Tibial artery (tissue), 4 donors: Measurements from ENCODE around the gene LTO1.

Experiments
- DNase-seq, 2 donors: peaks; one replicate each; pipeline ENCODE4 v3.0.0-alpha.2; 2019
- H3K27ac ChIP-seq, 2 donors: fragments of 200-600 bp; sonication (generic) in 1 of 2; 1 replicate in 1 of 2; 2 replicates in 1 of 2; pipeline ENCODE4 v1.5.1; 2018 to 2019; ENCODE audit warnings: mild to moderate bottlenecking in 1 of 2
- H3K27me3 ChIP-seq, 2 donors: fragments of 200-600 bp; sonication (generic) in 1 of 2; one replicate each; pipeline versions ENCODE4 v1.5.1 to v1.6.0; 2016 to 2019
- H3K36me3 ChIP-seq, 3 donors: fragments of 200-600 bp; sonication (generic) in 2 of 3; one replicate each; pipeline ENCODE4 v1.5.1; 2016 to 2019; ENCODE audit warnings: mild to moderate bottlenecking in 2 of 3
- H3K4me1 ChIP-seq, 4 donors: fragments of 200-600 bp; sonication (generic) in 2 of 4; 1 replicate in 3 of 4; 2 replicates in 1 of 4; pipeline ENCODE4 v1.5.1; 2016 to 2019
- H3K4me3 ChIP-seq, 2 donors: fragments of 200-600 bp; sonication (generic) in 1 of 2; 1 replicate in 1 of 2; 2 replicates in 1 of 2; pipeline ENCODE4 v1.5.1; 2018 to 2019; ENCODE audit warnings: mild to moderate bottlenecking in 2 of 2
- H3K9me3 ChIP-seq, 3 donors: fragments of 200-600 bp; sonication (generic) in 1 of 3; one replicate each; pipeline ENCODE4 v1.5.1; 2016 to 2019
- CTCF ChIP-seq, 2 experiments: fragments of 200-600 bp in 1 of 2; fragments of 450-650 bp in 1 of 2; IDR thresholded peaks; one replicate each; pipeline ENCODE4 v1.5.1; 2017 to 2019; ENCODE audit warnings: antibody characterized with exemption in 2 of 2, mild to moderate bottlenecking in 1 of 2, moderate library complexity in 1 of 2
- intact Hi-C: fragments of 100-400 bp; cut with DNase I; formaldehyde crosslinking; loops from one replicate; pipeline ENCODE4 v1.15.0; 2023; ENCODE audit warnings: low total_unique reads

LTO1 gene

GRCh38 chr11:69644962-69645675, 30.0 kb downstream of the LTO1 start:
- Histone ChIP-seq H3K27ac (peak overlapping the region; percentile 39 to 96), H3K4me3 (no peak overlapping the region), H3K36me3 (peaks cover 4 to 49% (median 32%) of the 10 kb centered on the region in 3 donors), H3K27me3 (no peaks in the 10 kb centered on the region), H3K9me3 (no peaks in the 10 kb centered on the region), H3K4me1 (peaks cover 4 to 47% (median 27%) of the 10 kb centered on the region in 4 donors)
- intact Hi-C loops = loop anchor here (5.0 to 10.0 kb wide), 3 partner anchors 348 to 840 kb away; partner anchors contain the start of gene CPT1A
- no peak for DNase-seq
- TF ChIP-seq CTCF (IDR thresholded peaks at IDR 0.05) = no peak

- H3K4me1 ChIP-seq = peaks cover 4 to 49% (median 35%) of the 10 kb centered on the region in 4 donors
- DNase-seq = peak; percentile 55 to 94
- H3K36me3 ChIP-seq = peaks cover 0 to 41% (median 26%) of the 10 kb centered on the region in 3 donors
- no peak overlapping the region for H3K4me3 ChIP-seq
- peak; percentile 33 to 37 for TF ChIP-seq CTCF (IDR thresholded peaks at IDR 0.05)
- no peaks in the 10 kb centered on the region for H3K9me3 ChIP-seq
- H3K27ac ChIP-seq = peak overlapping the region; percentile 39 to 96
- intact Hi-C loops = loop anchor here (5.0 to 10.0 kb wide), 3 partner anchors 347 to 840 kb away; partner anchors contain the start of gene CPT1A
- H3K27me3 ChIP-seq = no peaks in the 10 kb centered on the region
Measured at GRCh38 chr11:69644071-69644961, 30.8 kb downstream of the LTO1 start.

GRCh38 chr11:69643646-69644045, 31.5 kb downstream of the LTO1 start:
- DNase-seq = no peak
- Histone ChIP-seq H3K4me3 (peak overlapping the region; percentile 72 to 91), H3K27ac (peak overlapping the region; percentile 96), H3K27me3 (no peaks in the 10 kb centered on the region), H3K36me3 (peaks cover 0 to 35% (median 19%) of the 10 kb centered on the region in 3 donors), H3K4me1 (peaks cover 4 to 56% (median 38%) of the 10 kb centered on the region in 4 donors), H3K9me3 (no peaks in the 10 kb centered on the region)
- no peak for TF ChIP-seq CTCF (IDR thresholded peaks at IDR 0.05)
- intact Hi-C loops = loop anchor here (1.0 to 10.0 kb wide), 4 partner anchors 346 to 839 kb away; partner anchors contain the start of gene CPT1A

GRCh38 chr11:69642913-69643632, 32.1 kb downstream of the LTO1 start:
- TF ChIP-seq CTCF (IDR thresholded peaks at IDR 0.05) = peak; percentile 96 to 97
- DNase-seq = peak; percentile 72 to 89
- intact Hi-C loops = loop anchor here (1.0 to 10.0 kb wide), 4 partner anchors 346 to 838 kb away; partner anchors contain the start of gene CPT1A
- Histone ChIP-seq H3K4me3 (peak overlapping the region; percentile 72 to 91), H3K27ac (peak overlapping the region; percentile 96), H3K27me3 (no peaks in the 10 kb centered on the region), H3K36me3 (peaks cover 0 to 29% (median 13%) of the 10 kb centered on the region in 3 donors), H3K4me1 (peaks cover 7 to 60% (median 43%) of the 10 kb centered on the region in 4 donors), H3K9me3 (no peaks in the 10 kb centered on the region)

GRCh38 chr11:69642549-69642912, 32.6 kb downstream of the LTO1 start:
- no peaks in the 10 kb centered on the region for H3K27me3 ChIP-seq
- H3K9me3 ChIP-seq = no peaks in the 10 kb centered on the region
- no peak for TF ChIP-seq CTCF (IDR thresholded peaks at IDR 0.05)
- peak overlapping the region; percentile 96 for H3K27ac ChIP-seq
- peaks cover 0 to 25% (median 8%) of the 10 kb centered on the region in 3 donors for H3K36me3 ChIP-seq
- DNase-seq = no peak
- H3K4me3 ChIP-seq = peak overlapping the region; percentile 72 to 91
- intact Hi-C loops = loop anchor here (5.0 to 10.0 kb wide), 3 partner anchors 345 to 838 kb away; partner anchors contain the start of gene CPT1A
- peaks cover 12 to 66% (median 48%) of the 10 kb centered on the region in 4 donors for H3K4me1 ChIP-seq
